Ishikawa (cell line): Measurements from ENCODE around the gene GADD45B.

Source experiments
- MAX ChIP-seq: IDR thresholded peaks from 2 replicates; pipeline ENCODE4 v1.6.1; 2012
- RAD21 ChIP-seq: IDR thresholded peaks from 2 replicates; pipeline ENCODE4 v1.6.1; 2012; ENCODE audit warnings: low read depth

DNA sequence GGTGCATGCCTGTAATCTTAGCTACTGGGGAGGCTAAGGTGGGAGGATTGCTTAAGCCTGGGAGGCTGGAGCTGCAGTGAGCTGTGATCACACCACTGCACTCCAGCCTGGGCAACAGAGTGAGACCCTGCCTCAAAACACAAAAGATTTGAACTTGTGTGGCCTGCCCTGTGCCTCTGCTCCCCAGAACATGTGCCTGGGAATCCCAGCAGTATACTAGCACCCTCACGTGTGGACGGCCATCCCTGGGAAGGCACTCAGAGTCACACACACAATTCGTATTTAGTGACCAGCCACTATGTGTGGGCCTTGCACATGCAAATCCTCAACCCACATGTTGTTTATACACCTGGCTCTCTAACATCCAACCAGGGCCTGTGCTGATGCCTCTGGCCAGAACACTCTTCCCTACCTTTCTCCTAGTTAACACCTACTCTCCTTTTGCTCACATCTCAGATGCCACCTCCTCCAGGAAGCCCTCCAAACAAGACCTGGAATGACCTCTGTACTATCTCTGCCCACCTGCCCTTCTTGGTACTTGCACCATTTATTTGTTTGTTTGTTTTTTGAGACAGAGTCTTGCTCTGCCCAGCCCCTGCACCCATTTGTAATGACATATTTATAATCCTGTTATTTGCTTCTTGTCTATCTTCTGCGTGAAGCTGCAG lies 7.7 kb downstream of the GADD45B start:
- TF ChIP-seq MAX = no peak
- no peak for TF ChIP-seq RAD21
